Breast epithelium (tissue), 4 donors: ENCODE data around the gene GALNT2. TPM values are rescaled to one million over a fixed set of nuclear protein-coding genes. Genes with fewer than 3 reads are reported as not detected.

Experiments
- DNase-seq, 2 donors: peaks; one replicate each; pipeline ENCODE4 v3.0.0-alpha.2; 2019; ENCODE audit warnings: low spot score in 2 of 2
- H3K27ac ChIP-seq, 2 donors: fragments of 200-600 bp; sonication (generic) in 1 of 2; one replicate each; pipeline ENCODE4 v1.5.1; 2016 to 2019; ENCODE audit warnings: mild to moderate bottlenecking in 1 of 2
- H3K27me3 ChIP-seq, 2 donors: fragments of 200-600 bp; sonication (generic) in 1 of 2; one replicate each; pipeline versions ENCODE4 v1.5.1 to v1.6.0; 2017 to 2019; ENCODE audit warnings: control low read depth in 1 of 2, mild to moderate bottlenecking in 1 of 2
- H3K36me3 ChIP-seq: fragments of 200-600 bp; one replicate; pipeline ENCODE4 v1.5.1; 2019
- H3K4me1 ChIP-seq, 2 donors: fragments of 200-600 bp; sonication (generic); one replicate each; pipeline ENCODE4 v1.5.1; 2016 to 2019; ENCODE audit warnings: control low read depth in 1 of 2
- H3K4me3 ChIP-seq, 3 donors: fragments of 200-600 bp; sonication (generic); 1 replicate in 2 of 3; 2 replicates in 1 of 3; pipeline ENCODE4 v1.5.1; 2016 to 2019; ENCODE audit warnings: mild to moderate bottlenecking in 3 of 3, moderate library complexity in 2 of 3
- H3K9me3 ChIP-seq, 2 donors: fragments of 200-600 bp; sonication (generic) in 1 of 2; one replicate each; pipeline ENCODE4 v1.5.1; 2016 to 2019; ENCODE audit warnings: control low read depth in 1 of 2
- POLR2A ChIP-seq: fragments of 450-650 bp; IDR thresholded peaks from one replicate; pipeline ENCODE4 v1.6.1; 2016; ENCODE audit warnings: antibody characterized with exemption, mild to moderate bottlenecking, moderate library complexity
- POLR2AphosphoS5 ChIP-seq, 3 donors: sonication (generic); formaldehyde crosslinking; IDR thresholded peaks; one replicate each; pipeline ENCODE4 v1.6.1; 2017; ENCODE audit warnings: antibody characterized with exemption in 3 of 3
- intact Hi-C: fragments of 100-400 bp; cut with DNase I; formaldehyde crosslinking; loops from one replicate; pipeline ENCODE4 v1.15.1; 2023; ENCODE audit warnings: low total_unique reads
- total RNA-seq, 3 donors: library from RNA; depleted of rRNA; stranded (reverse); fragments of >200 nt; gene quantifications; one replicate each; pipeline ENCODE4 v1.1.0, GENCODE V29; 2016
- TF ChIP-seq, protein P1 (sequence below), 3 donors: fragments of 450-650 bp; IDR thresholded peaks; one replicate each; pipeline ENCODE4 v1.5.1; 2016 to 2017; ENCODE audit warnings: antibody characterized with exemption in 3 of 3, mild to moderate bottlenecking in 3 of 3, moderate library complexity in 3 of 3

Gene GALNT2
- total RNA-seq, 3 donors from 2014 or later, result 27.4 to 53.0 (median 42.6) TPM

DNA sequence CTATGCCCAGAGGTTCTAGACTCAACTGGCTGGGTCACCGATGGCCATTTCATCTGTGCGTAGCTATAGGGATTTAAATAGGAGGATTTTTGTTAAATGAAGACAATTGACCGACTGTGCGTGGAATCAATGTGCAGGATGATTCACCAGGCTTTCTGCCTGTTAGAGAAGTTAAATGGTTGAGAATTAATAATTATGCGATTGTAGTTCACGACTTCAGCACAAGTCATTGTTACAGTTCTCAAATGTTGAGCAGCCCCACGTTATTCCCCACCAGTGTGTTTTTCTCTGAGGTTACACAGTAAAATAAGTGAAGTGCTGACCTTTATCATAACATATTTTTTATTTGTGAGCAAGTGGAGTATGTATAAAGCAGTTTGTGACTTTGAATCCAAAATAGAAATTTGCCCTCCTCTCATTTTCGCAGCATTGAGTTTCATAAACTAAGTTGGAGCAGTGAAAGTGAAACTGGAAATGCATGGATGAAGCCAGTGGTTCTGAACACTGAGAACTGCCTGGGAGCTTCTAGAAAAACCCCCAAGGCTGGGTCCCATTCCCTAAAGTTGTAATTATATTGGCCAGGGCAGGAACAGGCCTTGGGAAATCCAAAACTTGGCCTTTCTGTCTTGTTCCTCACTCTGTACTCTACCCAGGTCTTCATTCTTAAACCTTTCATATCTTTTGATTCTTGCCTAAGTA, 102.6 kb downstream of the GALNT2 start:
- Histone ChIP-seq H3K36me3 (no peaks in the 10 kb centered on the region), H3K9me3 (no peaks in the 10 kb centered on the region), H3K27ac (no peak overlapping the region), H3K4me1 (no peaks in the 10 kb centered on the region), H3K27me3 (no peaks in the 10 kb centered on the region), H3K4me3 (no peak overlapping the region)
- no peak for DNase-seq
- intact Hi-C loops, result no loop called here
- TF ChIP-seq, protein P1, sequence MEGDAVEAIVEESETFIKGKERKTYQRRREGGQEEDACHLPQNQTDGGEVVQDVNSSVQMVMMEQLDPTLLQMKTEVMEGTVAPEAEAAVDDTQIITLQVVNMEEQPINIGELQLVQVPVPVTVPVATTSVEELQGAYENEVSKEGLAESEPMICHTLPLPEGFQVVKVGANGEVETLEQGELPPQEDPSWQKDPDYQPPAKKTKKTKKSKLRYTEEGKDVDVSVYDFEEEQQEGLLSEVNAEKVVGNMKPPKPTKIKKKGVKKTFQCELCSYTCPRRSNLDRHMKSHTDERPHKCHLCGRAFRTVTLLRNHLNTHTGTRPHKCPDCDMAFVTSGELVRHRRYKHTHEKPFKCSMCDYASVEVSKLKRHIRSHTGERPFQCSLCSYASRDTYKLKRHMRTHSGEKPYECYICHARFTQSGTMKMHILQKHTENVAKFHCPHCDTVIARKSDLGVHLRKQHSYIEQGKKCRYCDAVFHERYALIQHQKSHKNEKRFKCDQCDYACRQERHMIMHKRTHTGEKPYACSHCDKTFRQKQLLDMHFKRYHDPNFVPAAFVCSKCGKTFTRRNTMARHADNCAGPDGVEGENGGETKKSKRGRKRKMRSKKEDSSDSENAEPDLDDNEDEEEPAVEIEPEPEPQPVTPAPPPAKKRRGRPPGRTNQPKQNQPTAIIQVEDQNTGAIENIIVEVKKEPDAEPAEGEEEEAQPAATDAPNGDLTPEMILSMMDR (IDR thresholded peaks at IDR 0.05), result no peak
- TF ChIP-seq POLR2AphosphoS5 (IDR thresholded peaks at IDR 0.05) (no peak), POLR2A (no peak)

DNA sequence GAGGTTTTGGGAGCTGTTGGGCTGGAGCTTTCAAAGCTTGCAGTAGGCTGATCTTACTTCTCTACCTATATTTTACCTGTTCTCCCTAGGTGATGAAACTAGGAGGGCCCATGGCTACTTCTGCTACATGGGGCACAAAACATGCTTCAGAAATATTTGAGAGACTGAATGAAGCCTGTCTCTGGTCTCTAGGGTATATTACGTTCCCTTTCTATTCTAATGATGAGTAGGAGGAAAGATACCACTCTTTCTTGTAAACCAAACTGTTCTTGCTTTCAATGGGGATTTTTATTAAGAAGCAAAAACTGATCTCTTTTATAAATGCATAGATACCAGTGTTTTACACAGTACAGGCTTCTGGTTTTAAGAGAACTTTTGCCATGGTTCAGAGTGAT, 103.1 kb downstream of the GALNT2 start:
- no peaks in the 10 kb centered on the region for H3K4me1 ChIP-seq
- intact Hi-C loops, result no loop called here

DNA sequence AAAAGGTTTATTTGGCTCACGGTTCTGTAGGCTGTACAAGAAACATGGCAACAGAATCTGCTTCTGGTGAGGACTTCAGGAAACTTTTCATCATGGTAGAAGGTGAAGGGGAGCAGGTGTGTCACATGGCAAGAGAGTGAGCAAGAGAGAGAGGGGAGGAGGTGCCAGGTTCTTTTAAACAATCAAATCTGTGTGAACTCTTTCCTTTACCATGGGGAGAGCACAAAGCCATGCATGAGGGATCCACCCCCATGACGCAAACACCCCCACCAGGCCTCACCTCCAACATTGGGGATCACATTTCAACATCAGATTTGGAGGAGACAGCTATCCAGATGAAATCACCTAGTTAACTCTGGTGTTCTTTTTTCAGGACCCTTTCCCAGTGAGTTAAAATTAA, 103.6 kb downstream of the GALNT2 start:
- TF ChIP-seq POLR2A (no peak), POLR2AphosphoS5 (IDR thresholded peaks at IDR 0.05) (no peak)
- TF ChIP-seq, protein P1 (IDR thresholded peaks at IDR 0.05), result no peak
- Histone ChIP-seq H3K27me3 (no peaks in the 10 kb centered on the region), H3K4me1 (no peaks in the 10 kb centered on the region), H3K4me3 (no peak overlapping the region), H3K36me3 (no peaks in the 10 kb centered on the region), H3K9me3 (no peaks in the 10 kb centered on the region), H3K27ac (no peak overlapping the region)
- DNase-seq, result no peak
- intact Hi-C loops, result no loop called here

More for the DNA sequence above, 103.1 kb downstream of the GALNT2 start:
- Histone ChIP-seq H3K27ac (no peak overlapping the region), H3K9me3 (no peaks in the 10 kb centered on the region), H3K27me3 (no peaks in the 10 kb centered on the region), H3K4me3 (no peak overlapping the region), H3K36me3 (no peaks in the 10 kb centered on the region)
- no peak for DNase-seq
- TF ChIP-seq POLR2A, result no peak
- no peak for TF ChIP-seq POLR2AphosphoS5 (IDR thresholded peaks at IDR 0.05)
- TF ChIP-seq, protein P1 (IDR thresholded peaks at IDR 0.05), result no peak

DNA sequence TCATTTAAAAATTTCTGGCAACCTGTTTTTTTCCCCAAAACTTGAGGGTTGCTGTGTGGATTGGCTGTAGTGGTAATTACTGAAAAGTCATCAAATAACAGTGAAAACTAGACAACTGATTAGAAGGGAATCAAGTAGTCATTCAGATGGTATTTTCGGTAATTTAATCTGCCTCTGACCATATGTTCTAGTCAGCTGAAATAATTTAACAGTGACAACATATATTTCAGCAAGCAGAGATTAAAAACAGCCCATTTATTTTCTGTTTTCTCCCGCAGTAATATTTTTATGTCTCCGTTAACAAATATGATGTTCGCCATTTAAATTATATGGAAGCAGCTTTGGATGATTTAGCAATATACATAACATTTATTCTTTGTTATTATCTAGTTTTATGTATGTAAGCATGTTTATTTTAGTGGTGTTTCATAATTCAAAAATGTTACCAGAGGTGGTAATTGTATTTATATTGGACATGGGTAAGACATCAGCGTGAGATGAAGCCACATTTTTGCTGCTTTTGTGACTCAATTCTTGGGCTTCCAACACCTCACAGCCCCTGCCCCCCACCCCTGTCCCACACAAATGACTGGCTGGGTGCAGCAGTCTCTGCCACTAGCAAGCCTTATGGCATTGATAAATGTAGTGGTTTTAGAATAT, 104.4 kb downstream of the GALNT2 start:
- intact Hi-C loops, result no loop called here
- TF ChIP-seq POLR2AphosphoS5 (IDR thresholded peaks at IDR 0.05) (no peak), POLR2A (no peak)
- TF ChIP-seq, protein P1 (IDR thresholded peaks at IDR 0.05), result no peak
- Histone ChIP-seq H3K4me3 (no peak overlapping the region), H3K9me3 (no peaks in the 10 kb centered on the region), H3K27me3 (no peaks in the 10 kb centered on the region), H3K4me1 (no peaks in the 10 kb centered on the region), H3K27ac (no peak overlapping the region), H3K36me3 (no peaks in the 10 kb centered on the region)
- DNase-seq, result no peak

DNA sequence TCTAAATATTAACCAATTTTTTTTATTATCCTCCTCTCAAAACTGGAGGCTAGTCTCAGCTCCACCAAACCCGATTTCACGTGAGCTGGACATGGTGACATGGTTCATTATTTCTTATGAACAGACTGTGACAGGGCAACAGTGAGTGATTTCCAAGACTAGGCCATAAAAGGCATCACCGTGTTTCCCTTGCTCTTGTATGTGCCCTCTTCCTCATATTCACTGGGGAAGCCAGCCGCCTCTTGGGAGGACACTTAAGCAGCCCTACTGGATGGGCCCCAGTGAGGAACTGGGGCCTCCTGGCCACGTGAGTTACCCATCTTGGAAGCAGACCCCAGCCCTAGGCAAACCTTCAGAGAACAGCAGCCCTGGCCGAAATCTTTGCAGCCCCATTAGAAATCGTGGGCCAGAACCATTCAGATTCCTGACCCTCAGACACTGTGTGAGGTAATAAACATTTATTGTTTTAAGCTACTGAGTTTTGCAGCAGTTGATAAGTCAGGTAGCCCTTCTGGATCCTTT, 105.0 kb downstream of the GALNT2 start:
- no peaks in the 10 kb centered on the region for H3K4me1 ChIP-seq
- H3K36me3 ChIP-seq, result no peaks in the 10 kb centered on the region
- H3K9me3 ChIP-seq, result no peaks in the 10 kb centered on the region
- intact Hi-C loops, result no loop called here
- H3K27ac ChIP-seq, result no peak overlapping the region
- DNase-seq, result no peak
- TF ChIP-seq POLR2A (no peak), POLR2AphosphoS5 (IDR thresholded peaks at IDR 0.05) (no peak)
- TF ChIP-seq, protein P1 (IDR thresholded peaks at IDR 0.05), result no peak
- no peaks in the 10 kb centered on the region for H3K27me3 ChIP-seq
- no peak overlapping the region for H3K4me3 ChIP-seq
